Lung (tissue), 12 donors: Measurements from ENCODE around the gene C1orf21. TPM values are rescaled to one million over a fixed set of nuclear protein-coding genes. Genes with fewer than 3 reads are reported as not detected.
A peak's percentile ranks its signal among the peaks of the same experiment; 100 is the strongest.

Source experiments
- ATAC-seq: fragments of 200-7000 bp; cut with Tn5 transposase; one replicate; pipeline ENCODE4 v1.9.1; 2020; ENCODE audit warnings: moderate number of reproducible peaks; ENCODE audit not compliant: insufficient read depth, low FRiP score
- DNase-seq, 3 donors: peaks; one replicate each; pipeline ENCODE4 v3.0.0-alpha.2; 2013 to 2017
- H3K27ac ChIP-seq, 2 donors: one replicate each; pipeline ENCODE4 v1.5.1; 2013; ENCODE audit warnings: mild to moderate bottlenecking in 2 of 2, moderate library complexity in 2 of 2, control low read depth in 1 of 2, inconsistent platforms in 1 of 2, low read depth in 1 of 2, low read length in 1 of 2
- H3K27me3 ChIP-seq, 3 donors: one replicate each; pipeline ENCODE4 v1.5.1; 2013; ENCODE audit warnings: low read length in 2 of 3; ENCODE audit not compliant: control insufficient read depth in 3 of 3, insufficient read depth in 3 of 3
- H3K36me3 ChIP-seq, 4 donors: one replicate each; pipeline ENCODE4 v1.5.1; 2013; ENCODE audit warnings: low read length in 4 of 4, mild to moderate bottlenecking in 1 of 4, moderate library complexity in 1 of 4; ENCODE audit not compliant: control insufficient read depth in 4 of 4, insufficient read depth in 4 of 4
- H3K4me1 ChIP-seq, 5 donors: one replicate each; pipeline ENCODE4 v1.5.1; 2013; ENCODE audit warnings: low read length in 5 of 5, mild to moderate bottlenecking in 2 of 5, moderate library complexity in 1 of 5; ENCODE audit not compliant: control insufficient read depth in 5 of 5, insufficient read depth in 5 of 5
- H3K4me3 ChIP-seq: one replicate; pipeline ENCODE4 v1.5.1; 2013; ENCODE audit warnings: mild to moderate bottlenecking, control low read depth, moderate library complexity
- H3K9ac ChIP-seq, 2 donors: one replicate each; pipeline ENCODE4 v1.5.1; 2013; ENCODE audit warnings: low read length in 2 of 2, control low read depth in 1 of 2; ENCODE audit not compliant: insufficient read depth in 1 of 2
- H3K9me3 ChIP-seq, 4 donors: one replicate each; pipeline ENCODE4 v1.5.1; 2013; ENCODE audit warnings: low read length in 3 of 4, mild to moderate bottlenecking in 1 of 4, moderate library complexity in 1 of 4; ENCODE audit not compliant: control insufficient read depth in 4 of 4, insufficient read depth in 3 of 4
- WGBS, 2 donors: extraction: QIAGEN DNeasy Blood & Tissue Kit; methylation state at CpG; one replicate each; pipeline ENCODE4 v1.1.7; 2013; 5-methylcytosine and 5-hydroxymethylcytosine counted together
- polyA plus RNA-seq, 2 donors: library from polyadenylated mRNA; stranded (reverse); fragments of 200-250 nt; gene quantifications; one replicate each; pipeline ENCODE4 v1.2.1, GENCODE V29; 2013
- total RNA-seq, 2 donors: library from RNA; depleted of rRNA in 1 of 2; stranded (reverse); fragments of >200 nt in 1 of 2; gene quantifications; one replicate each; pipeline ENCODE4 v1.2.1, GENCODE V29; 2014 to 2021
- TF ChIP-seq, protein P1 (sequence below): IDR thresholded peaks from 2 replicates; pipeline ENCODE4 v1.5.1; 2012; ENCODE audit warnings: mild to moderate bottlenecking; ENCODE audit errors: control extremely low read depth, extremely low read depth
- donor health status: control.
- donor health status: control.
- donor health status: Bipolar disorder and iron deficiency.
- donor health status: healthy.
- donor health status: DM: yes; HTN: yes; CAD: no.

The C1orf21 gene
- total and polyA plus RNA-seq, 4 donors: 16.2 to 59.9 (median 45.5) TPM

DNA sequence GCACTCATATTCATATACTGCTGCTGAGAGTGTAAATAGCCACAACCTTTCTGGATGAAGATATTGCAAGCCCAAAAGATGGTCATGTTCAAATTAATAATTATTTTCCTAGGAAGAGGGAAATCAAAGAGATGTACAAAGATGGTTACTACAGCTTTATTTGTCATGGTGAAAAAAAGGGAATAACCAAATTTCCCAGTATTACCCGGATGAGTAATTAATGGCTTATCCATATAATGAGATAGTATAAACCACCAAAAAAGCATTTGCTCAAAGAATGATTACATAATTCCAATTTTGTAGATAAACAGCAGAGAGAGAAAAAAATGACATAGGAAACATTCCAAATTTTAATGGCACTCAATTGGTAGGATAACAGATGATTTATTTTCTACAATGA lies 165.6 kb downstream of the C1orf21 start:
- Histone ChIP-seq H3K36me3 (no peaks in the 10 kb centered on the region), H3K9me3 (no peaks in the 10 kb centered on the region), H3K4me1 (peaks cover 0 to 10% (median 0%) of the 10 kb centered on the region in 5 donors), H3K27me3 (no peaks in the 10 kb centered on the region), H3K4me3 (no peak overlapping the region), H3K9ac (no peak overlapping the region), H3K27ac (no peak overlapping the region)
- WGBS, 2 donors: 93 to 94% methylated on average over 1 of the region's 1 CpG
- no peak for ATAC-seq
- no peak for DNase-seq
- TF ChIP-seq, protein P1, sequence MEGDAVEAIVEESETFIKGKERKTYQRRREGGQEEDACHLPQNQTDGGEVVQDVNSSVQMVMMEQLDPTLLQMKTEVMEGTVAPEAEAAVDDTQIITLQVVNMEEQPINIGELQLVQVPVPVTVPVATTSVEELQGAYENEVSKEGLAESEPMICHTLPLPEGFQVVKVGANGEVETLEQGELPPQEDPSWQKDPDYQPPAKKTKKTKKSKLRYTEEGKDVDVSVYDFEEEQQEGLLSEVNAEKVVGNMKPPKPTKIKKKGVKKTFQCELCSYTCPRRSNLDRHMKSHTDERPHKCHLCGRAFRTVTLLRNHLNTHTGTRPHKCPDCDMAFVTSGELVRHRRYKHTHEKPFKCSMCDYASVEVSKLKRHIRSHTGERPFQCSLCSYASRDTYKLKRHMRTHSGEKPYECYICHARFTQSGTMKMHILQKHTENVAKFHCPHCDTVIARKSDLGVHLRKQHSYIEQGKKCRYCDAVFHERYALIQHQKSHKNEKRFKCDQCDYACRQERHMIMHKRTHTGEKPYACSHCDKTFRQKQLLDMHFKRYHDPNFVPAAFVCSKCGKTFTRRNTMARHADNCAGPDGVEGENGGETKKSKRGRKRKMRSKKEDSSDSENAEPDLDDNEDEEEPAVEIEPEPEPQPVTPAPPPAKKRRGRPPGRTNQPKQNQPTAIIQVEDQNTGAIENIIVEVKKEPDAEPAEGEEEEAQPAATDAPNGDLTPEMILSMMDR: no peak

DNA sequence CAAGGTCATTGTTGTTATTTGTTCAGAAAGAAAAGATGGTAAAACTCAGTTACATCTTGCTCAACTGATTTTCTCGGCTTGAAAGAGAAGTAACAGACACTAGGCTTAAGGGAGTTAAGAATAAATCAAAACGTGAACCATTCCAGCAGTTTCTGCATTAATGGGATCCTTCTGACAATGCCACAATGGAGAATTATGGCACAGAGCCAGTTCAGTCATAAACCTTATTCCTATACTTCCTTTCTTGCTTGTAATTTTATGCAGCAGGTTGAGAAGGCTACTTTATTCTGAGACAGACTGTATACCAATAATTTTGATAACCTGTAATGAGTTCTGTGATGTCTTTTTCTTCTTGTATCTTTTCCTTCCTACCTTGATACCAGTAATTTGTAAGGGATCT lies 167.0 kb downstream of the C1orf21 start:
- Histone ChIP-seq H3K4me1 (peaks cover 0 to 19% (median 0%) of the 10 kb centered on the region in 5 donors), H3K27ac (no peak overlapping the region), H3K9ac (no peak overlapping the region), H3K27me3 (no peaks in the 10 kb centered on the region), H3K9me3 (no peaks in the 10 kb centered on the region), H3K4me3 (no peak overlapping the region), H3K36me3 (no peaks in the 10 kb centered on the region)
- TF ChIP-seq, protein P1: no peak
- no peak for ATAC-seq
- no peak for DNase-seq
- 71 to 74% methylated on average over 2 of the region's 2 CpGs for WGBS, 2 donors

DNA sequence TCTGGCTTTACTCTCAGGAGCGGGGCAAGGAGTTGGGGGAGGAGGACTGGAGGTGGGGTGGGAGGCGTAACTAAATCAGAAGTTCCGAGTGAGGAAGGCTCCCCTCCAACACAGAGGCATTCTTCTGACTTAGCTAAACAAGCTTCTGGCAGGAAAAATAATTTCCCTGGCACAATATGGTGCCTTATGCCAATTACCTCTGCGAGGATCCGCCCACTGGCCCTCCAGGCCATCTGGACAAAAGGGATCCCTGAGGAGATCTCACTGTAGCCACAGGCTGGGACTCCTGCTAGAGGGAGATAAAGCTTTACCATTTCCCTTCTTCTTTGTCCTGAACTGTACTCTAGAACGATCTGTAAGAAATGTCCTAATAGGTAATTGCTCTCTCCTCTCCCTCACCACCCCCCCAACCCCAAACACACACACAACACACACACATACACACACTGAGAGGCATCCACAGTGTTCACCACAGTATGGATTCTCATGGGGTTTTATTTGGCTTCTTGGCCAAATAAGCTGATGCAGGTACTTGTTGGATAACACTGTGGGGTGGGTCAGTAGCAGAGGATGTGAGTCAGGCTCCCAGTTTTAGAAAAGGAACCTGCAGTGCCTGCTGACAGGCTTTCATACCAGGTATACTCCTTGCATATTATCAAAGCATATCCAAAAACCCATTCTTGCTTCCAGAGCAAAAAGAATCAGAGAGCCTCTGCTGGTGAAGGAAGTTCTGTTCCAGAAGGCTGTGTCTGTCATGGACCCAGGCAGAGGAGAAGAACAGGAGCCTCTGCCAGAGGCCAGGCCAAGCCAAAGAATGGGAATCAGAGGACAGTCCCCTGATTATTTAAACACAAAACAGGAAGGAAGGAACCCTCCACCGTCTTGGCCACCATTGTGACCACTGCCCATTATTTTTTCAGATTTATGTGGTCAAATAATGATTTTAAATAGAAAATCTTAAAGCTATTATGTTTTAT lies 169.1 kb downstream of the C1orf21 start:
- H3K9ac ChIP-seq: no peak overlapping the region
- H3K4me1 ChIP-seq: peaks cover 0 to 20% (median 0%) of the 10 kb centered on the region in 5 donors
- H3K27me3 ChIP-seq: no peaks in the 10 kb centered on the region
- 77 to 81% methylated on average over 7 of the region's 7 CpGs for WGBS, 2 donors
- no peaks in the 10 kb centered on the region for H3K36me3 ChIP-seq
- no peaks in the 10 kb centered on the region for H3K9me3 ChIP-seq
- ATAC-seq (no peak), DNase-seq (no peak)
- H3K4me3 ChIP-seq: no peak overlapping the region
- peak overlapping the region in 1 of 2 donors; percentile 79 for H3K27ac ChIP-seq
- TF ChIP-seq, protein P1: no peak
